BJ (cell line): ENCODE data around the gene SSH3. TPM values are rescaled to one million over a fixed set of nuclear protein-coding genes. Genes with fewer than 3 reads are reported as not detected.
A peak's percentile ranks its signal among the peaks of the same experiment; 100 is the strongest.

Experiments
- CTCF ChIA-PET: fragments of 350-600 bp; formaldehyde crosslinking; extraction: SDS; loops from one replicate; lab custom pipeline; 2021; ENCODE audit warnings: antibody characterized with exemption, inconsistent platforms; lab: Yijun Ruan, JAX
- POLR2A ChIA-PET: fragments of 300-600 bp; sonication (Branson Sonifier 250); formaldehyde crosslinking; extraction: SDS; loops from one replicate; lab custom pipeline; 2021; ENCODE audit warnings: antibody characterized with exemption; lab: Charles Lee
- DNase-seq: peaks from one replicate; pipeline ENCODE4 v3.0.0-alpha.2; 2011; ENCODE audit warnings: low read depth
- H3K27me3 ChIP-seq: 2 replicates; pipeline ENCODE4 v1.6.0; 2011; ENCODE audit warnings: low read length; ENCODE audit not compliant: control insufficient read depth, insufficient read depth
- H3K36me3 ChIP-seq: 2 replicates; pipeline ENCODE4 v1.5.1; 2011; ENCODE audit warnings: low read length; ENCODE audit not compliant: control insufficient read depth, insufficient read depth
- H3K4me3 ChIP-seq: 2 replicates; pipeline ENCODE4 v1.5.1; 2011; ENCODE audit warnings: low read depth, mild to moderate bottlenecking, control low read depth, low read length
- CTCF ChIP-seq: IDR thresholded peaks from 2 replicates; pipeline ENCODE4 v1.5.1; 2011; ENCODE audit warnings: low read depth, mild to moderate bottlenecking, control low read depth, inconsistent platforms, low read length, moderate library complexity; ENCODE audit not compliant: insufficient read depth
- polyA plus RNA-seq: library from polyadenylated mRNA; depleted of rRNA; stranded (reverse); fragments of >200 nt; gene quantifications from 2 replicates; pipeline ENCODE4 v1.2.3, GENCODE V29; 2011

Gene SSH3
- polyA plus RNA-seq, 1 experiment: 22.1 TPM

GRCh38 chr11:67337257-67337656 lies 33.9 kb downstream of the SSH3 start:
- POLR2A ChIA-PET: no interaction called here
- no peak for TF ChIP-seq CTCF
- CTCF ChIA-PET: interaction anchor here (0.7 to 4.0 kb wide), 3 partner anchors 9 to 248 kb away, joined by 5 to 30 read pairs (median 7); no protein-coding TSS in a partner anchor
- no peaks in the 10 kb centered on the region for H3K36me3 ChIP-seq
- H3K4me3 ChIP-seq: no peak overlapping the region
- no peak for DNase-seq
- H3K27me3 ChIP-seq: no peaks in the 10 kb centered on the region

GRCh38 chr11:67344264-67344663 lies 40.9 kb downstream of the SSH3 start:
- Histone ChIP-seq H3K36me3 (no peaks in the 10 kb centered on the region), H3K27me3 (no peaks in the 10 kb centered on the region), H3K4me3 (no peak overlapping the region)
- no peak for TF ChIP-seq CTCF
- DNase-seq: no peak
- CTCF ChIA-PET: interaction anchor here (2.3 to 4.8 kb wide), 3 partner anchors 33 to 57 kb away, joined by 10 to 152 read pairs (median 14); partner anchors contain the start of genes CLCF1, PPP1CA and RAD9A
- POLR2A ChIA-PET: no interaction called here

- no peak for DNase-seq
- Histone ChIP-seq H3K27me3 (no peaks in the 10 kb centered on the region), H3K4me3 (no peak overlapping the region), H3K36me3 (no peaks in the 10 kb centered on the region)
- no peak for TF ChIP-seq CTCF
- ChIA-PET CTCF (interaction anchor here (0.9 to 4.8 kb wide), 25 partner anchors 9 to 263 kb away, joined by 3 to 152 read pairs (median 6); partner anchors contain the start of genes CLCF1, PITPNM1, PPP1CA and RAD9A), POLR2A (interaction anchor here (1.0 kb wide), 1 partner anchor 47 kb away, joined by 6 read pairs; the partner anchor contains the start of gene RAD9A)
Observed at GRCh38 chr11:67345247-67345919, 42.1 kb downstream of the SSH3 start.

- no peaks in the 10 kb centered on the region for H3K36me3 ChIP-seq
- DNase-seq: no peak
- no peaks in the 10 kb centered on the region for H3K27me3 ChIP-seq
- ChIA-PET CTCF (interaction anchor here (0.7 to 4.8 kb wide), 28 partner anchors 8 to 263 kb away, joined by 3 to 152 read pairs (median 5); partner anchors contain the start of genes CDK2AP2, CLCF1, PITPNM1 and PPP1CA), POLR2A (interaction anchor here (0.7 to 1.0 kb wide), 2 partner anchors 46 to 438 kb away, joined by 3 to 6 read pairs; partner anchors contain the start of gene RAD9A)
- no peak overlapping the region for H3K4me3 ChIP-seq
- TF ChIP-seq CTCF: peak; percentile 81
Observed at GRCh38 chr11:67345920-67346819, 42.8 kb downstream of the SSH3 start.
